ENCODE data around the gene SDK2. TPM values are rescaled to one million over a fixed set of nuclear protein-coding genes. Genes with fewer than 3 reads are reported as not detected.
A peak's percentile ranks its signal among the peaks of the same experiment; 100 is the strongest.

SDK2 gene
- total RNA-seq, 2 donors from 2014 or later, result 16.5 to 26.3 TPM

DNA sequence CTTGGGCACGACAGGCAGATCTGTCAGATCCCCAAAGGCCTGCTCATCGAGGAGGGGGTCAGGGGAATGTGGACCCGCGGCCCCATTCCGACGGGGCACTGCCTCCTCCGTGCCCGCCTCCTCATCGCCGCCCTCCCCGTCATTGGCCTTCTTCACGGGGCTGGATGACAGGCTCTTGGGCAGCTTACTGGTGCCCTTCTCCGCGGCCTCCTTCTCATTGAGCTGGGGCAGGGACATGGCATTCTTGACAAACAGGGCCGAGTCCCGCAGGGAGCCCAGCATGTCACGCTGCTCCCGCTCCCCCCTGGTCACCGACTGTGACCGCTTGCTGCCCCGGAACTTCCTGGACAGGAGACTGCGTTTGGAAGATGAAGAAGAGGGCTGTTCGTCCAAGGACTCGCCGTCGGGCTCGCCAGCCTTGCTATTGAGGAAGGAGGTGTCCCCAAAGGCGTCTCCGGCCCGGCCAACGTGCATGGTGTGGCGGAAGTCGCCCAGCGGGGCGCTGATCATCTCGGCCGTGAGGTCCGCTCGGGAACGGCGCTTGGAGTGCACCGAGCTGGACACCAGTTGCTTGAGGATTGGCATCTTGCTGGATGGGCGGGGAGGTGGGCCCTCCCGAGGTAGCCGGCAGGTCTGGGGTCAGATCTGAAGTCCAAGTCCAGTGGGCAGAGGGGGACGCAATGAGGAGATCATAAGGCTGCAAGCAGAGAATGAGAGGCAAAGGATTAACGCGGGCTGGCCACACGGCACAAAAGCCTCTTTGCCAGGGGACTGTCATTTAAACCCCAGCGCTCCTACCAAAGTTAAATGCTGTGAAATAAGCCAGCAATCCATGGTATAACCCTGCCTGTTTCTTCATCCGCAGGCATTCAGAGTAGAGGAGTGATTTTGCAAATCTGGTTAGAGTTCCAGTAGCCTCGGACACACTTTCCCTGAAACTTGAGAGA lies 358.1 kb downstream of the SDK2 start:
- H3K4me3 ChIP-seq, result no peak overlapping the region
- no peaks in the 10 kb centered on the region for H3K27me3 ChIP-seq (replicated peaks; ENCODE audit: insufficient read depth)
- no peaks in the 10 kb centered on the region for H3K36me3 ChIP-seq
- H3K9me3 ChIP-seq, result no peaks in the 10 kb centered on the region
- intact Hi-C loops (cut with DNase I), result no loop called here
- H3K27ac ChIP-seq, result peak overlapping the region; percentile 82 to 86
- H3K4me1 ChIP-seq (replicated peaks), result peaks cover 51% of the 10 kb centered on the region
- 30% methylated on average over 37 of the region's 52 CpGs for WGBS
- TF ChIP-seq, protein P1, sequence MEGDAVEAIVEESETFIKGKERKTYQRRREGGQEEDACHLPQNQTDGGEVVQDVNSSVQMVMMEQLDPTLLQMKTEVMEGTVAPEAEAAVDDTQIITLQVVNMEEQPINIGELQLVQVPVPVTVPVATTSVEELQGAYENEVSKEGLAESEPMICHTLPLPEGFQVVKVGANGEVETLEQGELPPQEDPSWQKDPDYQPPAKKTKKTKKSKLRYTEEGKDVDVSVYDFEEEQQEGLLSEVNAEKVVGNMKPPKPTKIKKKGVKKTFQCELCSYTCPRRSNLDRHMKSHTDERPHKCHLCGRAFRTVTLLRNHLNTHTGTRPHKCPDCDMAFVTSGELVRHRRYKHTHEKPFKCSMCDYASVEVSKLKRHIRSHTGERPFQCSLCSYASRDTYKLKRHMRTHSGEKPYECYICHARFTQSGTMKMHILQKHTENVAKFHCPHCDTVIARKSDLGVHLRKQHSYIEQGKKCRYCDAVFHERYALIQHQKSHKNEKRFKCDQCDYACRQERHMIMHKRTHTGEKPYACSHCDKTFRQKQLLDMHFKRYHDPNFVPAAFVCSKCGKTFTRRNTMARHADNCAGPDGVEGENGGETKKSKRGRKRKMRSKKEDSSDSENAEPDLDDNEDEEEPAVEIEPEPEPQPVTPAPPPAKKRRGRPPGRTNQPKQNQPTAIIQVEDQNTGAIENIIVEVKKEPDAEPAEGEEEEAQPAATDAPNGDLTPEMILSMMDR (IDR thresholded peaks at IDR 0.05), result no peak
- TF ChIP-seq POLR2AphosphoS5 (IDR thresholded peaks at IDR 0.05) (no peak), POLR2A (IDR thresholded peaks at IDR 0.05) (no peak)
- no peak for DNase-seq (ENCODE audit: low spot score)

DNA sequence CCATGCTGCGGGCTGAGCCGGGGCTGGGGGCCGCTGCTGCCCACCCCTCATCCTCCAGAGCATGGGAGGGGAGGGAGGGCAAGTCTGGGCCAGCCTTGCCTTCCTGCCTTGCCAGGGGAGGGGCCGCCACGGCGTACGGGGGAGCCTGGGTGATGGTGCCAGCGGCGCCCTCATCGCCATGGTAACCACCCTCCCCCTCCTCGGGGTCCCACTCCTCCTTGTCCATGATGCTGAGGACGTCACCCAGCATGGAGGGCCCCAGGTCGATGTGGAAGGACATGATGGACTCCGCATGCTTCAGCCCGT lies 358.7 kb downstream of the SDK2 start:
- peak overlapping the region; percentile 82 to 86 for H3K27ac ChIP-seq
- TF ChIP-seq, protein P1 (IDR thresholded peaks at IDR 0.05), result no peak
- TF ChIP-seq POLR2A (IDR thresholded peaks at IDR 0.05) (no peak), POLR2AphosphoS5 (IDR thresholded peaks at IDR 0.05) (no peak)
- intact Hi-C loops (cut with DNase I), result no loop called here
- no peaks in the 10 kb centered on the region for H3K36me3 ChIP-seq
- no peak for DNase-seq (ENCODE audit: low spot score)
- WGBS, result no CpG with 5 or more reads among the region's 15 CpGs
- H3K9me3 ChIP-seq, result no peaks in the 10 kb centered on the region
- no peak overlapping the region for H3K4me3 ChIP-seq
- no peaks in the 10 kb centered on the region for H3K27me3 ChIP-seq (replicated peaks; ENCODE audit: insufficient read depth)
- H3K4me1 ChIP-seq (replicated peaks), result peaks cover 51% of the 10 kb centered on the region

DNA sequence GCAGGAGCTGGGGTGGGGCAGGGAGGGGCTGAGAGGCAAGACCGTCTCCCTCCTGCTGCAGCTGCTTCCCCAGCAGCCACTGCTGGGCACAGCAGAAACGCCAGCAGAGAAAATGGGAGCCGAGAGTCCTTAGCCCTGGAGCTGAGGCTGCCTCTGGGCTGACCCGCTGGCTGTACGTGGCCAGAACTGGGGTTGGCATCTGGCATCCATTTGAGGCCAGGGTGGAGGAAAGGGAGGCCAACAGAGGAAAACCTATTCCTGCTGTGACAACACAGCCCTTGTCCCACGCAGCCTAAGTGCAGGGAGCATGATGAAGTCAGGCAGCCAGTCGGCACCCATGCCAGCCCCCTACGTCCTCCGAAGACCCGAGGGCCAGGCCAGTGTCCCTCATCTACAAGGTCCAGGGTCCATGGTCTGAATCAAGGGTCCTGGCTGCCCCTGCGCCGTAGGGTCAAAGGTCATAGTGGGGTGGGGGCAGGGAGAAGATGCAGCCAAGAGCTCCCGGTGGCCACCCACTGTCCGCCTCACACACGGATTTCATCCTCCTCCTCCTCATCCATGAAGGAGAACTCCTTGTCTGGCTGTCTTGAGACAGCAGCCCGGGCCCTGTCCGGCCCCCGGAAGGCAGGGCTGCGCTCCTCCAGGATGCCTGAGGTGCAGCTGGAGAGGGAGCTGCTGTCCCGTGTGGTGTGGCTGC lies 359.2 kb downstream of the SDK2 start:
- no peaks in the 10 kb centered on the region for H3K27me3 ChIP-seq (replicated peaks; ENCODE audit: insufficient read depth)
- H3K27ac ChIP-seq, result peak overlapping the region; percentile 82 to 86
- no peak overlapping the region for H3K4me3 ChIP-seq
- intact Hi-C loops (cut with DNase I), result no loop called here
- TF ChIP-seq, protein P1 (IDR thresholded peaks at IDR 0.05), result no peak
- TF ChIP-seq POLR2A (IDR thresholded peaks at IDR 0.05) (no peak), POLR2AphosphoS5 (IDR thresholded peaks at IDR 0.05) (no peak)
- H3K36me3 ChIP-seq, result no peaks in the 10 kb centered on the region
- H3K4me1 ChIP-seq (replicated peaks), result peaks cover 46% of the 10 kb centered on the region
- no peak for DNase-seq (ENCODE audit: low spot score)
- 59% methylated on average over 17 of the region's 20 CpGs for WGBS
- H3K9me3 ChIP-seq, result no peaks in the 10 kb centered on the region

Data from prostate gland (tissue), 2 donors.